Endothelial cell of umbilical vein (primary cell): ENCODE data around the gene LRRC3C. TPM values are rescaled to one million over a fixed set of nuclear protein-coding genes. Genes with fewer than 3 reads are reported as not detected.

Experiments
- BruUV-seq: library from RNA; stranded (reverse); fragments of 400-500 nt; replicated peaks from 2 replicates; lab custom pipeline; 2021; lab: Mats Ljungman, UMichigan
- CTCF ChIA-PET: fragments of 300-600, 350-600 bp; sonication (Branson Sonifier 250); formaldehyde crosslinking; loops from one replicate; lab custom pipeline; 2021; ENCODE audit warnings: antibody characterized with exemption, inconsistent platforms; lab: Charles Lee
- POLR2A ChIA-PET: fragments of 300-600, 350-600 bp; sonication (Branson Sonifier 250); formaldehyde crosslinking; loops from one replicate; lab custom pipeline; 2021; ENCODE audit warnings: antibody characterized with exemption, inconsistent platforms; lab: Charles Lee
- DNase-seq: peaks from one replicate; pipeline ENCODE4 v3.0.0-alpha.2; 2011; ENCODE audit warnings: low read depth, low spot score
- FAIRE-seq: peaks from 2 replicates; lab custom pipeline; 2011; peaks lifted over from hg19 to GRCh38; lab: Jason Lieb, UNC
- H2AFZ ChIP-seq: 2 replicates; pipeline ENCODE4 v1.6.0; 2012; ENCODE audit warnings: low read depth, low read length, control low read depth, inconsistent platforms
- H3K27ac ChIP-seq: 2 replicates; pipeline ENCODE4 v1.5.1; 2011; ENCODE audit warnings: low read depth, mild to moderate bottlenecking, control low read depth, low read length, moderate library complexity; ENCODE audit not compliant: insufficient read depth
- H3K27me3 ChIP-seq, 2 experiments: 2 replicates each; pipeline versions ENCODE4 v1.6.0 to v1.6.1; 2011; ENCODE audit warnings: low read length in 2 of 2, mixed read lengths in 1 of 2; ENCODE audit not compliant: control insufficient read depth in 2 of 2, insufficient read depth in 2 of 2
- H3K36me3 ChIP-seq, 2 experiments: 2 replicates in 1 of 2; 3 replicates in 1 of 2; pipeline ENCODE4 v1.5.1; 2011; ENCODE audit warnings: low read length in 2 of 2, mild to moderate bottlenecking in 1 of 2, moderate library complexity in 1 of 2; ENCODE audit not compliant: control insufficient read depth in 2 of 2, insufficient read depth in 2 of 2; ENCODE audit errors: extremely low read depth in 1 of 2
- H3K4me1 ChIP-seq: 3 replicates; pipeline ENCODE4 v1.5.1; 2011; ENCODE audit warnings: mild to moderate bottlenecking, low read length; ENCODE audit not compliant: control insufficient read depth, insufficient read depth; ENCODE audit errors: extremely low read depth
- H3K4me2 ChIP-seq: 2 replicates; pipeline ENCODE4 v1.6.1; 2011; ENCODE audit warnings: low read length, control low read depth, mixed read lengths; ENCODE audit not compliant: insufficient read depth
- H3K4me3 ChIP-seq, 3 experiments: fragments of 200-600 bp in 1 of 3; sonication (generic), shearing (Covaris generic) in 1 of 3; replicated peaks in 1 of 3; 2 replicates each; pipeline ENCODE4 v1.5.1; 2011 to 2016; ENCODE audit warnings: control low read depth in 3 of 3, low read length in 3 of 3, mild to moderate bottlenecking in 2 of 3, inconsistent platforms in 1 of 3, low read depth in 1 of 3, moderate library complexity in 1 of 3; ENCODE audit not compliant: insufficient read depth in 1 of 3
- H3K79me2 ChIP-seq: 2 replicates; pipeline ENCODE4 v1.6.0; 2012; ENCODE audit warnings: low read length, inconsistent platforms; ENCODE audit not compliant: control insufficient read depth, insufficient read depth
- H3K9ac ChIP-seq: replicated peaks from 2 replicates; pipeline ENCODE3; 2011; ENCODE audit warnings: low read length, control low read depth; ENCODE audit not compliant: insufficient read depth; ENCODE audit errors: extremely low read depth
- H3K9me1 ChIP-seq: replicated peaks from 3 replicates; pipeline ENCODE4 v1.6.0; 2011; ENCODE audit warnings: mild to moderate bottlenecking, low read length; ENCODE audit not compliant: control insufficient read depth, insufficient read depth; ENCODE audit errors: extremely low read depth
- H3K9me3 ChIP-seq: replicated peaks from 2 replicates; pipeline ENCODE4 v1.5.1; 2012; ENCODE audit warnings: low read length, inconsistent platforms; ENCODE audit not compliant: control insufficient read depth, insufficient read depth
- H4K20me1 ChIP-seq: replicated peaks from 2 replicates; pipeline ENCODE3; 2011; ENCODE audit warnings: mild to moderate bottlenecking, low read length; ENCODE audit not compliant: control insufficient read depth, insufficient read depth; ENCODE audit errors: extremely low read depth
- EZH2 ChIP-seq: IDR thresholded peaks from 2 replicates; pipeline ENCODE4 v1.6.1; 2012; ENCODE audit warnings: borderline replicate concordance, low read depth, mild to moderate bottlenecking, moderate library complexity, low read length, inconsistent platforms; ENCODE audit not compliant: severe bottlenecking
- FOS ChIP-seq: IDR thresholded peaks from 2 replicates; pipeline ENCODE4 v1.6.1; 2011; ENCODE audit warnings: mild to moderate bottlenecking, low read length, moderate library complexity, borderline replicate concordance; ENCODE audit not compliant: insufficient read depth
- GATA2 ChIP-seq: IDR thresholded peaks from 2 replicates; pipeline ENCODE4 v1.7.0; 2011; ENCODE audit warnings: low read depth, mild to moderate bottlenecking, moderate library complexity, mixed read lengths, low read length; ENCODE audit not compliant: insufficient read length, insufficient read depth
- JUN ChIP-seq: IDR thresholded peaks from 2 replicates; pipeline ENCODE4 v1.6.1; 2011; ENCODE audit warnings: borderline replicate concordance, low read depth; ENCODE audit not compliant: insufficient read length, insufficient read depth
- MYC ChIP-seq: IDR thresholded peaks from one replicate; pipeline ENCODE4 v1.6.1; 2011; ENCODE audit warnings: mild to moderate bottlenecking, low read depth, low read length
- dilution Hi-C: fragments of 300-500 bp; cut with MboI; formaldehyde crosslinking; loops from one replicate; pipeline ENCODE4 v1.15.0; 2019; ENCODE audit warnings: low sequenced_read_pairs; ENCODE audit not compliant: extremely low pct_ligation_motif_present
- intact Hi-C: fragments of 100-400 bp; cut with micrococcal nuclease; formaldehyde crosslinking; loops from one replicate; pipeline ENCODE4 v1.10.0; 2022
- polyA plus RNA-seq, 4 experiments: library from polyadenylated mRNA; depleted of rRNA in 3 of 4; stranded (reverse) in 3 of 4; unstranded in 1 of 4; fragments of >200 nt; gene quantifications; 2 replicates each; pipeline versions ENCODE4 v1.2.1 to v1.2.3, GENCODE V29; 2011 to 2012; ENCODE audit warnings: missing spikeins in 1 of 4
- total RNA-seq: library from RNA; stranded (reverse); gene quantifications from 2 replicates; pipeline ENCODE4 v1.2.3, GENCODE V29; 2021

Gene LRRC3C
- total and polyA plus RNA-seq, 2 donors (not counting 3 experiments of a cell fraction or from before 2014, with no cell fraction given), result not detected

DNA sequence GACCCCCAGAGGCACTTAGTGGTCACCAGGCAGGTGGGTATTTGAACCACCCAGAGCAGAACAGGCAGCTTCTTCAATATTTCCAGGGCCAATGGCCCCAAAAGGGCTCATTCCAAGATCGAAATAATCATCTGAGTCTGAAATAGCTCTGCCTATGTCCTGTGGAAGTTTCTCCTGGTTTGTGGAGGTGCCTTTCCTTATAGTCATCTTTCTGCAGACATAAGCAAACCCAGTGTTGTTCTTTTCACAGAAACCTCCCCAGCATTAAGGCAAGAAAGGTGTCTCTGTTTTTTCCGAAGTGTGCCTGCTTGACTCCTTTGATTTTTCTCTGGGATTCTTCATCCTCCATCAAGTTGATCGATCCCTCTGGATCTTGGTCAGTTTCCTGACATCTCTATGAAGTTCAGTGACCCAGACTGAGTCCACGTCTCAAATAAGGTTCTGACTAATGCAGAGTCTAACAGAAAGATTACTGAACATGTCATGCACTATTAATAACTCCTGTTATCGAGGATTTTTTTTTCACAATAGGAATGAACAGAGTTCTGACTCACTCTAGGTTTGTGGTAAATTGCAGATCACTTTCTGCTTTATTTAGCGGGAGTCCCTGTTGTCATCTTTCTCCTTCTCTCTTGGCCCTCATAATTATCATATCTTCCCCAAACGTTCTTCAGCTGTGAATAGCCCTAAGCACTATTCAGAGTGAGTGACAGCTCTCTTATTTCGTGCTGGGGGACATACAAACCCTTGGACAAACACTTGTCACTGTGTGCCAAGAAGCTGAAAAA is 1.5 kb downstream of the LRRC3C start:
- peak; percentile 87 for DNase-seq
- peak overlapping the region in 1 of 3 experiments; percentile 37 for H3K4me3 ChIP-seq
- peak overlapping the region; percentile 84 for H3K9ac ChIP-seq
- peak; percentile 94 for FAIRE-seq
- intact Hi-C loops (loop anchor here (1.0 kb wide), 2 partner anchors 23 to 90 kb away; no protein-coding TSS in a partner anchor), dilution Hi-C loops (no loop called here)
- no peaks in the 10 kb centered on the region for H3K9me1 ChIP-seq
- peak overlapping the region; percentile 29 for H2AFZ ChIP-seq
- peaks cover 41% of the 10 kb centered on the region for H3K4me1 ChIP-seq
- H3K79me2 ChIP-seq, result peaks cover 22% of the 10 kb centered on the region
- H3K9me3 ChIP-seq, result no peaks in the 10 kb centered on the region
- no peaks in the 10 kb centered on the region for H4K20me1 ChIP-seq
- TF ChIP-seq GATA2 (peak; percentile 49), EZH2 (no peak), JUN (peak; percentile 91), FOS (peak; percentile 90), MYC (no peak)
- H3K36me3 ChIP-seq, result no peaks in the 10 kb centered on the region
- H3K27ac ChIP-seq, result peak overlapping the region; percentile 100
- H3K4me2 ChIP-seq, result peak overlapping the region; percentile 58
- ChIA-PET POLR2A (no interaction called here), CTCF (interaction anchor here (0.8 to 1.8 kb wide), 3 partner anchors 20 to 51 kb away, joined by 3 to 7 read pairs (median 6); partner anchors contain the start of gene PSMD3)
- TSS peak; percentile 70 for BruUV-seq
- H3K27me3 ChIP-seq, result no peaks in the 10 kb centered on the region
